SKM-1 treated with dmso at 0.1 percent for 144 hours (cell line): ENCODE data around the gene ARID4B.
"Not testable (repeated sequence)": the region's sequence is repeated elsewhere in the genome, so short reads cannot be mapped to it uniquely, and the experiment has no call there.

Experiments used
- DNase-seq: peaks from one replicate; lab custom pipeline; 2025; ENCODE audit not compliant: unreplicated experiment; lab: John Stamatoyannopoulos, UW

Gene ARID4B

GRCh38 chr1:235275223-235275622 lies 52.8 kb downstream of the ARID4B start:
- peak; percentile 45 for DNase-seq

GRCh38 chr1:235272851-235273250 lies 55.1 kb downstream of the ARID4B start:
- no peak for DNase-seq

- no peak for DNase-seq
Measured at GRCh38 chr1:235270625-235271024, 57.4 kb downstream of the ARID4B start.

- not testable (repeated sequence) for DNase-seq
Measured at GRCh38 chr1:235269990-235270389, 58.0 kb downstream of the ARID4B start.

GRCh38 chr1:235268379-235269125 lies 59.4 kb downstream of the ARID4B start:
- DNase-seq = no peak

GRCh38 chr1:235266967-235267366 lies 61.0 kb downstream of the ARID4B start:
- DNase-seq = no peak

GRCh38 chr1:235266325-235266724 lies 61.7 kb downstream of the ARID4B start:
- no peak for DNase-seq

GRCh38 chr1:235265900-235266299 lies 62.1 kb downstream of the ARID4B start:
- no peak for DNase-seq

GRCh38 chr1:235264327-235264726 lies 63.7 kb downstream of the ARID4B start:
- DNase-seq = no peak

- no peak for DNase-seq
Measured at GRCh38 chr1:235262539-235262938, 65.4 kb downstream of the ARID4B start.

GRCh38 chr1:235261243-235261642 lies 66.7 kb downstream of the ARID4B start:
- DNase-seq = no peak

- no peak for DNase-seq
Measured at GRCh38 chr1:235259133-235259778, 68.7 kb downstream of the ARID4B start.

GRCh38 chr1:235258068-235258467 lies 69.9 kb downstream of the ARID4B start:
- not testable (repeated sequence) for DNase-seq

- DNase-seq = no peak
Measured at GRCh38 chr1:235254721-235255120, 73.3 kb downstream of the ARID4B start.

- DNase-seq = peak; percentile 73
Measured at GRCh38 chr1:235253219-235253962, 74.6 kb downstream of the ARID4B start.

- DNase-seq = no peak
Measured at GRCh38 chr1:235250430-235250829, 77.5 kb downstream of the ARID4B start.

- no peak for DNase-seq
Measured at GRCh38 chr1:235246022-235246948, 81.7 kb downstream of the ARID4B start.

- DNase-seq = no peak
Measured at GRCh38 chr1:235244974-235245592, 82.9 kb downstream of the ARID4B start.

GRCh38 chr1:235240960-235241359 lies 87.0 kb downstream of the ARID4B start:
- no peak for DNase-seq

- no peak for DNase-seq
Measured at GRCh38 chr1:235239851-235240250, 88.1 kb downstream of the ARID4B start.
